Measurements from ENCODE around the gene F8.
"Not testable (repeated sequence)": the region's sequence is repeated elsewhere in the genome, so short reads cannot be mapped to it uniquely, and the experiment has no call there.

The F8 gene

GRCh38 chrX:154816326-154816898 is 206.1 kb downstream of the F8 start:
- DNase-seq (ENCODE audit: low read depth): not testable (repeated sequence)

- no peak for DNase-seq (ENCODE audit: low read depth)
Observed at GRCh38 chrX:154815274-154815818, 207.2 kb downstream of the F8 start.

- DNase-seq (ENCODE audit: low read depth): no peak
Observed at GRCh38 chrX:154813801-154814200, 208.7 kb downstream of the F8 start.

- DNase-seq (ENCODE audit: low read depth): no peak
Observed at GRCh38 chrX:154812341-154813101, 210.0 kb downstream of the F8 start.

- no peak for DNase-seq (ENCODE audit: low read depth)
Observed at GRCh38 chrX:154809939-154810665, 212.4 kb downstream of the F8 start.

- DNase-seq (ENCODE audit: low read depth): no peak
Observed at GRCh38 chrX:154806837-154807501, 215.6 kb downstream of the F8 start.

- no peak for DNase-seq (ENCODE audit: low read depth)
Observed at GRCh38 chrX:154805696-154806091, 216.8 kb downstream of the F8 start.

- DNase-seq (ENCODE audit: low read depth): peak; percentile 50
Observed at GRCh38 chrX:154804957-154805695, 217.4 kb downstream of the F8 start, which contains the start of gene MPP1. MPP1 (minus strand) TSS chrX:154805485; CDS start chrX:154805373, 112 bp downstream.

GRCh38 chrX:154804261-154804956 is 218.1 kb downstream of the F8 start:
- no peak for DNase-seq (ENCODE audit: low read depth)

- DNase-seq (ENCODE audit: low read depth): no peak
Observed at GRCh38 chrX:154802947-154803346, 219.6 kb downstream of the F8 start.

GRCh38 chrX:154800478-154801210 is 221.9 kb downstream of the F8 start:
- DNase-seq (ENCODE audit: low read depth): no peak

GRCh38 chrX:154799556-154800348 is 222.8 kb downstream of the F8 start:
- no peak for DNase-seq (ENCODE audit: low read depth)

GRCh38 chrX:154797006-154797405 is 225.5 kb downstream of the F8 start:
- no peak for DNase-seq (ENCODE audit: low read depth)

- no peak for DNase-seq (ENCODE audit: low read depth)
Observed at GRCh38 chrX:154795016-154795415, 227.5 kb downstream of the F8 start.

- no peak for DNase-seq (ENCODE audit: low read depth)
Observed at GRCh38 chrX:154793084-154793795, 229.3 kb downstream of the F8 start.

GRCh38 chrX:154791939-154792338 is 230.6 kb downstream of the F8 start:
- DNase-seq (ENCODE audit: low read depth): no peak

- DNase-seq (ENCODE audit: low read depth): no peak
Observed at GRCh38 chrX:154791467-154791866, 231.1 kb downstream of the F8 start.

Measured in stimulated activated CD8-positive, alpha-beta memory T cell treated with anti-CD3 and anti-CD28 coated beads, Interleukin-15, amount 100 ng/mL, for 24 hours (primary cell).